Neural crest cell (in vitro differentiated cells): ENCODE results near the gene PRDX3. TPM values are rescaled to one million over a fixed set of nuclear protein-coding genes. Genes with fewer than 3 reads are reported as not detected.

Experiments used
- total RNA-seq: library from RNA; stranded (reverse); gene quantifications from 2 replicates; pipeline ENCODE4 v1.2.1, GENCODE V29; 2021

PRDX3 gene
- total RNA-seq, 1 donor from 2014 or later, result 144 TPM

Other genes with a start within 250 kb of the PRDX3 start
- gene NANOS1, start 149.1 kb downstream of the PRDX3 start, total RNA-seq, result 2.8 and 3.0 TPM in 2 replicates
- gene EIF3A, start 98.0 kb downstream of the PRDX3 start, total RNA-seq, result 163 and 169 TPM in 2 replicates
- 48.1 and 49.3 TPM in 2 replicates for gene DENND10, start 74.7 kb downstream of the PRDX3 start, total RNA-seq
- gene SFXN4, start 13.1 kb downstream of the PRDX3 start, total RNA-seq, result 17.2 and 19.9 TPM in 2 replicates
- gene GRK5, start 28.8 kb upstream of the PRDX3 start, total RNA-seq, result 13.5 and 13.9 TPM in 2 replicates